ENCODE measurements around the gene SLC25A43.
A peak's percentile ranks its signal among the peaks of the same experiment; 100 is the strongest.
"Not testable (repeated sequence)": the region's sequence is repeated elsewhere in the genome, so short reads cannot be mapped to it uniquely, and the experiment has no call there.

The SLC25A43 gene

DNA sequence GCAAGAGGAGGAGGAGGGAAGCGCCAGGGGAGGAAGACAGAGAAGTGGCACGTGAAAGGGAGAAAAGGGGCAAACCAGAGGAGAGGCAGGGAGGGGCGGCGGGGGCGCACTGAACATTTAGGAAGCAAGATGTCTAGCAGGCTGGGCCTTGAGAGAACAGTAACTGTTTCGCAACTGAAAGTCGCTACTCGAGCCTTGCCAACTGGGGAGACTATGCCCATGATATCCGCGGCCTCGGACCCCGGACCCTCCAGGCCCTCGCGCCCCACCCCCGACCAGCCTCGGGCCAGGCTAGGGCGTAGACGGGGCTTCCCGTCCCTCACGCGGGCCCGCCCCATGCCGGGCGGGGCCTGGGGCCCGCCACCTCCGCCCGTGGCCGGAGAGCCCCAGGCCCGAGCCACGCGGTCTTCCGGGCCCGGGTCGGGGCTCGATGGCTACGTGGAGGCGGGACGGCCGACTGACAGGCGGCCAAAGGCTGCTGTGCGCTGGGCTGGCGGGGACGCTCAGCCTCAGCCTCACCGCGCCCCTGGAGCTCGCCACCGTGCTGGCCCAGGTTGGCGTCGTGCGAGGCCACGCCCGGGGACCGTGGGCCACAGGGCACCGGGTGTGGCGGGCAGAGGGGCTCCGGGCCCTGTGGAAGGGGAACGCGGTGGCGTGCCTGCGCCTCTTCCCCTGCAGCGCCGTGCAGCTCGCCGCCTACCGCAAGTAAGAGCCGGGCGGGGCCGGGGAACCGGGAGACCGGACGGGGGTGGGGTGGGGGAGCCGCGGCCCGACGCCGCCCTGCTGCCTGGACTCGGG, at the start of gene SLC25A43:
Gene SLC25A43, plus strand, starts transcription at position 363 of the 798 bp plus-strand sequence. Its CDS starts 68 bp downstream, at position 431.
- peak within 1 kb of the TSS; percentile 70; the same call in 1 of the 2 replicates for H3K4me3 ChIP-seq (ENCODE audit: low read length)
- TF ChIP-seq ZNF274 (IDR thresholded peaks at IDR 0.05; ENCODE audit: low read depth, low read length) = no peak

GRCh38 chrX:119359618-119360382, 39.3 kb upstream of the SLC25A43 start:
- no peak overlapping the region for H3K4me3 ChIP-seq (ENCODE audit: low read length)

DNA sequence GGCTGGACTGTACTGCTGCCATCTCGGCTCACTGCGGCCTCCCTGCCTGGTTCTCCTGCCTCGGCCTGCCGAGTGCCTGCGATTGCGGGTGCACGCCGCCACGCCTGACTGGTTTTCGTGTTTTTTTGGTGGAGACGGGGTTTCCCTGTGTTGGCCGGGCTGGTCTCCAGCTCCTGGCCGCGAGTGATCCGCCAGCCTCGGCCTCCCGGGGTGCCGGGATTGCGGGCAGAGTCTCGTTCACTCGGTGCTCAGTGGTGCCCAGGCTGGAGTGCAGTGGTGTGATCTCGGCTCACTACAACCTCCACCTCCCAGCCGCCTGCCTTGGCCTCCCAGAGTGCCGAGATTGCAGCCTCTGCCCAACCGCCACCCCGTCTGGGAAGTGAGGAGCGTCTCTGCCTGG, 37.7 kb upstream of the SLC25A43 start:
- not testable (repeated sequence) for H3K4me3 ChIP-seq (ENCODE audit: low read length)

More at GRCh38 chrX:119359618-119360382, 39.3 kb upstream of the SLC25A43 start:
- TF ChIP-seq ZNF274 (IDR thresholded peaks at IDR 0.05; ENCODE audit: low read depth, low read length) = no peak

DNA sequence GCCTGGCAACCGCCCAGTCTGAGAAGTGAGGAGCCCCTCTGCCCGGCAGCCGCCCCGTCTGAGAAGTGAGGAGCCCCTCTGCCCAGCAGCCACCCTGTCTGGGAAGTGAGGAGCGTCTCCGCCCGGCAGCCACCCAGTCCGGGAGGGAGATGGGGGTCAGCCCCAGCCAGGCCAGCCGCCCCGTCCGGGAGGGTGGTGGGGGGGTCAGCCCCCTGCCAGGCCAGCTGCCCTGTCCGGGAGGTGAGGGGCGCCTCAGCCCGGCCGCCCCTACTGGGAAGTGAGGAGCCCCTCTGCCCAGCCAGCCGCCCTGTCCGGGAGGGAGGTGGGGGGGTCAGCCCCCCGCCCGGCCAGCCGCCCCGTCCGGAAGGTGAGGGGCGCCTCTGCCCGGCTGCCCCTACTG, 37.1 kb upstream of the SLC25A43 start:
- H3K4me3 ChIP-seq (ENCODE audit: low read length) = not testable (repeated sequence)

- no peak overlapping the region for H3K4me3 ChIP-seq (ENCODE audit: low read length)
- TF ChIP-seq ZNF274 (IDR thresholded peaks at IDR 0.05; ENCODE audit: low read depth, low read length) = no peak
These were observed 35.7 kb upstream of the SLC25A43 start for GRCh38 chrX:119363391-119363790.

- not testable (repeated sequence) for H3K4me3 ChIP-seq (ENCODE audit: low read length)
These were observed 27.3 kb upstream of the SLC25A43 start for GRCh38 chrX:119371861-119372260.

GRCh38 chrX:119374736-119375135, 24.4 kb upstream of the SLC25A43 start:
- no peak overlapping the region for H3K4me3 ChIP-seq (ENCODE audit: low read length)
- TF ChIP-seq ZNF274 (IDR thresholded peaks at IDR 0.05; ENCODE audit: low read depth, low read length) = no peak

- no peak for TF ChIP-seq ZNF274 (IDR thresholded peaks at IDR 0.05; ENCODE audit: low read depth, low read length)
- H3K4me3 ChIP-seq (ENCODE audit: low read length) = no peak overlapping the region
These were observed 23.6 kb upstream of the SLC25A43 start for GRCh38 chrX:119375561-119375960.

DNA sequence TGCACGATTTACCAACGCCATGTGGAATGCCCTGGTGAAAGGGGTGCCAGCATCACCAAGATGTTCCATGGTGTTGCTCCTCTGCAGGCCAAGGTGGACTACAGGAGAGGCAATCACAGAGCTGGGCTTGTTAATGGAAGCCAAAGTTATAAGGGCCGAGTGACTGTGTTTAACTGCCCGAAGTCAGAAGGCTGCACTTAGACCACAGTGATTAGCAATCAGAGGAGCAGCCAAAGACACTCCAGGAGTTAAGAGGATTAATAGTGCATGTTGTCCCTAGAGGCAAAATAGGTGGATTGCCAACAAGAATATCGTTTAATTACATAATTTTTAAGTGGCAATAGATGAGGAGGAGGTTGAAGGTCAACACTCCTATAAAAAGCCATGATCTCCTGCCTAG, 22.8 kb upstream of the SLC25A43 start:
- no peak overlapping the region for H3K4me3 ChIP-seq (ENCODE audit: low read length)
- no peak for TF ChIP-seq ZNF274 (IDR thresholded peaks at IDR 0.05; ENCODE audit: low read depth, low read length)

DNA sequence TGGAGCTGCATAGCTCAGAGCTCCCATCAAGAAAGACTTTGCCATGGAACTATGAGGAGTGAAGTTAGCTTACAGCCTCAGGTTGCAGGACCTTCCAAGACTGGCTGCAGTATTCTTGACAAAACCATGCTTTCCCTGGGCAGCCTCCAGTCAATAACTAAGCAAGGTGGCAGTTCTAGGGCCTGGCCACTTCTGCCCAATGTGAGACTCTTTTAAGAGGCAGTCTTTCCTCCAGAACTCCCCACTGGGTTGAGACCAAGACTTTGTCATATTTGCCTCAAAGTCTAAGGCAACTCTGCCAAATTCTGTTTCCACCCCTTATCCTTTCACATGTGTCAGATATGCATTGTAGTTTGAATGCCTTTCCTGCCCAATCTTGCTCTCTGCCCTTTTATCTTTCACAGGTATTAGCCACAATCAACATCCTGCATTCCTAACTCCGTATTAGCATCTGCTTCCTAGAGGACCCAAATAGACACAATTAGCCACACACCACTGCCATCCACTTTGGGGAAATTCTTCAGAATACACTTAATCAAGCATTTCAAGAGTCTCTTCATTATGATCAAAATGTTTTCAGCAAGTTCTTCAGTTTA, 17.7 kb upstream of the SLC25A43 start:
- no peak for TF ChIP-seq ZNF274 (IDR thresholded peaks at IDR 0.05; ENCODE audit: low read depth, low read length)
- H3K4me3 ChIP-seq (ENCODE audit: low read length) = no peak overlapping the region

GRCh38 chrX:119382606-119383005, 16.5 kb upstream of the SLC25A43 start:
- no peak for TF ChIP-seq ZNF274 (IDR thresholded peaks at IDR 0.05; ENCODE audit: low read depth, low read length)
- H3K4me3 ChIP-seq (ENCODE audit: low read length) = no peak overlapping the region

DNA sequence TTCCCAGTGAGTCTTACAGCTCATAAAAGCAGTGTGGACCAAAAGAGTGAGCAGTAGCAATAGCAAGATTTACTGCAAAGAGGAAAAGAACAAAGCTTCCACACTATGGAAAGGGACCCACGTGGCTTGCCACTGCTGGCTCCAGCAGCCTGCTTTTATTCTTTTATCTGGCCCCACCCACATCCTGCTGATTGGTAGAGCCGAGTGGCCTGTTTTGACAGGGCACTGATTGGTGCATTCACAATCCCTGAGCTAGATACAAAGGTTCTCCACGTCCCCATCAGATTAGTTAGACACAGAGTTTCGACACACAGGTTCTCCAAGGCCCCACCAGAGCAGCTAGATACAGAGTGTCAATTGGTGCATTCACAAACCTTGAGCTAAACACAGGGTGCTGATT, 12.5 kb upstream of the SLC25A43 start:
- H3K4me3 ChIP-seq (ENCODE audit: low read length) = not testable (repeated sequence)

- H3K4me3 ChIP-seq (ENCODE audit: low read length) = not testable (repeated sequence)
These were observed 11.7 kb upstream of the SLC25A43 start for GRCh38 chrX:119387426-119387825.

DNA sequence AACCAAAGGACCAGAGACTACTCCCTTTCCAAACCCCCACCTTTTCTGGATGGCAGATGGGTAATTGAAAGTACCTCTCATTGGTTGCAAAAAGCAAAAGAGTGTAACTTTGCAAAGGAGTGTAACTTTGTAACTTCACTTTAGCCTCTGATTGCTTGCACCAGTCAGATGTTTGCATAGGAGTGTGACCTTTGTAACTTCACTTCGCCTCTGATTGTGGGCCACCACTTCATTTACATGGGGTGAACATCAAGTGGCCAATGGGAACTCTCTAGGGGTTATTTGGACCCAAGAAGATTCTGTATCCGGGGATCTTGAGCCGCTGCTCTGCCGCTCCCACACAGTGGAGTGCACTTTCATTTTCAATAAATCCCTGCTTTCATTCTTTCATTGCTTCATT, 9.9 kb upstream of the SLC25A43 start:
- no peak overlapping the region for H3K4me3 ChIP-seq (ENCODE audit: low read length)
- no peak for TF ChIP-seq ZNF274 (IDR thresholded peaks at IDR 0.05; ENCODE audit: low read depth, low read length)

GRCh38 chrX:119389871-119390501, 9.2 kb upstream of the SLC25A43 start:
- no peak overlapping the region for H3K4me3 ChIP-seq (ENCODE audit: low read length)

More at GRCh38 chrX:119389871-119390501, 9.2 kb upstream of the SLC25A43 start:
- no peak for TF ChIP-seq ZNF274 (IDR thresholded peaks at IDR 0.05; ENCODE audit: low read depth, low read length)
